ENCODE results near the gene ITGB2.

GRCh38 chr21:44918581-44919033 is 2.1 kb downstream of the ITGB2 start:
- TF ChIP-seq CTCF (IDR thresholded peaks at IDR 0.05; ENCODE audit: low read length) (no peak), EZH2 (IDR thresholded peaks at IDR 0.05; ENCODE audit: borderline replicate concordance, low read length) (no peak)

Measured in OCI-LY1 (cell line).